Activated CD4-positive, alpha-beta memory T cell treated with anti-CD3 and anti-CD28 coated beads, Interleukin-2, amount 10 ng/mL, durations not matched to agents 7 days and 5 days (primary cell): ENCODE measurements around the gene GABRG2. TPM values are rescaled to one million over a fixed set of nuclear protein-coding genes. Genes with fewer than 3 reads are reported as not detected.

Experiments
- total RNA-seq, 2 experiments: library from RNA; stranded (reverse); gene quantifications; one replicate each; pipeline ENCODE4 v1.2.3, GENCODE V29; 2021

Gene GABRG2
- total RNA-seq, 2 experiments from 2014 or later = not detected

Other genes starting within 250 kb of the GABRG2 start
- gene GABRA1, start 219.7 kb upstream of the GABRG2 start, total RNA-seq = not detected